Body of pancreas (tissue), 4 donors: ENCODE results near the gene NR1H3.

ENCODE experiments used
- CTCF ChIP-seq, 7 experiments: fragments of 450-650 bp in 4 of 7; fragments of 200-600 bp in 3 of 7; sonication (generic) in 3 of 7; IDR thresholded peaks; one replicate each; pipeline ENCODE4 v1.5.1; 2016 to 2019; ENCODE audit warnings: antibody characterized with exemption in 7 of 7
- POLR2A ChIP-seq, 3 donors: fragments of 450-650 bp; IDR thresholded peaks; one replicate each; pipeline ENCODE4 v1.6.1; 2016; ENCODE audit warnings: antibody characterized with exemption in 3 of 3, mild to moderate bottlenecking in 2 of 3

- TF ChIP-seq CTCF (IDR thresholded peaks at IDR 0.05) = no peak
- no peak for TF ChIP-seq POLR2A (IDR thresholded peaks at IDR 0.05)
Measured at GRCh38 chr11:47289856-47290255, 32.1 kb downstream of the NR1H3 start.
